A549 (cell line): ENCODE measurements around the gene SLC25A3. TPM values are rescaled to one million over a fixed set of nuclear protein-coding genes. Genes with fewer than 3 reads are reported as not detected.

Source experiments
- ATAC-seq, 2 experiments: fragments of 200-7000 bp in 1 of 2; fragments of >200 bp in 1 of 2; cut with Nextera tagmentation in 1 of 2; cut with Tn5 transposase in 1 of 2; 3 replicates each; pipeline versions ENCODE4 v1.8.0 to v1.9.1; 2018 to 2020; ENCODE audit warnings: mild to moderate bottlenecking in 1 of 2, moderate library complexity in 1 of 2
- CTCF ChIA-PET: fragments of 300-600 bp; sonication (Branson Sonifier 250); formaldehyde crosslinking; extraction: SDS; loops from one replicate; lab custom pipeline; 2021; ENCODE audit warnings: antibody characterized with exemption, inconsistent platforms; lab: Yijun Ruan, JAX
- POLR2A ChIA-PET: fragments of 350-600 bp; formaldehyde crosslinking; extraction: SDS; loops from one replicate; lab custom pipeline; 2021; ENCODE audit warnings: antibody characterized with exemption, inconsistent platforms; lab: Yijun Ruan, JAX
- DNase-seq, 2 experiments: peaks; one replicate each; pipeline versions ENCODE4 v3.0.0 to v3.0.0-alpha.2; 2011 to 2016; ENCODE audit warnings: low read depth in 1 of 2, low spot score in 1 of 2
- FAIRE-seq: peaks from 2 replicates; lab custom pipeline; 2011; peaks lifted over from hg19 to GRCh38; lab: Jason Lieb, UNC
- H3K27ac ChIP-seq, 2 experiments: fragments of >200 bp; sonication (Bioruptor Twin); formaldehyde crosslinking; 3 replicates each; pipeline ENCODE4 v1.5.1; 2016 to 2017
- H3K4me1 ChIP-seq: fragments of >200 bp; sonication (Bioruptor Twin); formaldehyde crosslinking; 3 replicates; pipeline ENCODE4 v1.6.1; 2016
- H3K4me2 ChIP-seq: fragments of >200 bp; sonication (Bioruptor Twin); formaldehyde crosslinking; 3 replicates; pipeline ENCODE4 v1.6.1; 2016
- H3K4me3 ChIP-seq: fragments of >200 bp; sonication (Bioruptor Twin); formaldehyde crosslinking; 3 replicates; pipeline ENCODE4 v1.5.1; 2016
- H3K9me3 ChIP-seq: fragments of >200 bp; sonication (Bioruptor Twin); formaldehyde crosslinking; 3 replicates; pipeline ENCODE4 v1.6.1; 2016
- BHLHE40 ChIP-seq: IDR thresholded peaks from 2 replicates; pipeline ENCODE4 v1.6.1; 2012; ENCODE audit warnings: low read depth, low read length, inconsistent platforms
- CBX8 ChIP-seq: fragments of 200-600 bp; sonication (generic); IDR thresholded peaks from 2 replicates; pipeline ENCODE4 v1.6.1; 2016
- CEBPB ChIP-seq, 2 experiments: fragments of >200 bp in 1 of 2; sonication (Bioruptor Twin) in 1 of 2; formaldehyde crosslinking in 1 of 2; IDR thresholded peaks; 2 replicates each; pipeline ENCODE4 v1.6.1; 2012 to 2016
- ESRRA ChIP-seq: fragments of 150-350 bp; IDR thresholded peaks from 2 replicates; pipeline ENCODE4 v1.6.1; 2014; ENCODE audit warnings: mild to moderate bottlenecking, low read length, borderline replicate concordance
- FOSB ChIP-seq: fragments of 250-450 bp; sonication (Bioruptor Pico); IDR thresholded peaks from 2 replicates; pipeline ENCODE4 v1.5.0; 2020; ENCODE audit warnings: mild to moderate bottlenecking, moderate library complexity
- FOSL2 ChIP-seq, 2 experiments: fragments of 450-650 bp in 1 of 2; fragments of >200 bp in 1 of 2; sonication (Bioruptor Twin) in 1 of 2; formaldehyde crosslinking; IDR thresholded peaks; 2 replicates each; pipeline versions ENCODE4 v1.5.0 to v1.6.1; 2016 to 2020; ENCODE audit warnings: mild to moderate bottlenecking in 1 of 2, moderate library complexity in 1 of 2
- GATA3 ChIP-seq: IDR thresholded peaks from 2 replicates; pipeline ENCODE4 v1.6.1; 2012; ENCODE audit warnings: borderline replicate concordance
- HEYL ChIP-seq: fragments of 250-450 bp; sonication (Bioruptor Pico); IDR thresholded peaks from 2 replicates; pipeline ENCODE4 v1.8.0; 2021; ENCODE audit warnings: mild to moderate bottlenecking, moderate library complexity
- HOXA7 ChIP-seq: fragments of 250-450 bp; sonication (Bioruptor Pico); IDR thresholded peaks from 2 replicates; pipeline ENCODE4 v1.5.0; 2020; ENCODE audit warnings: mild to moderate bottlenecking, moderate library complexity
- HOXB5 ChIP-seq: fragments of 250-450 bp; sonication (Bioruptor Pico); IDR thresholded peaks from 2 replicates; pipeline ENCODE4 v1.5.0; 2020; ENCODE audit warnings: mild to moderate bottlenecking, moderate library complexity
- JUN ChIP-seq, 2 experiments: fragments of >200 bp; sonication (Bioruptor Twin); formaldehyde crosslinking; IDR thresholded peaks; 2 replicates in 1 of 2; 3 replicates in 1 of 2; pipeline ENCODE4 v1.6.1; 2016 to 2017
- JUNB ChIP-seq: fragments of >200 bp; sonication (Bioruptor Twin); formaldehyde crosslinking; IDR thresholded peaks from 2 replicates; pipeline ENCODE4 v1.6.1; 2016
- KDM5A ChIP-seq: fragments of 200-600 bp; sonication (generic); IDR thresholded peaks from 2 replicates; pipeline ENCODE4 v1.6.1; 2016; ENCODE audit warnings: antibody characterized with exemption, mild to moderate bottlenecking
- MAFK ChIP-seq: fragments of 450-650 bp; IDR thresholded peaks from 2 replicates; pipeline ENCODE4 v1.6.1; 2014; ENCODE audit not compliant: partially characterized antibody
- MYC ChIP-seq: IDR thresholded peaks from 2 replicates; pipeline ENCODE4 v1.6.1; 2012; ENCODE audit warnings: mild to moderate bottlenecking, inconsistent platforms, low read length, improper control_type of control experiment, borderline replicate concordance
- NR3C1 ChIP-seq: fragments of >200 bp; sonication (Bioruptor Twin); formaldehyde crosslinking; IDR thresholded peaks from 3 replicates; pipeline ENCODE4 v1.6.1; 2017
- POLR2AphosphoS2 ChIP-seq: conservative IDR thresholded peaks from 2 replicates; pipeline ENCODE4 v1.6.1; 2012; ENCODE audit warnings: low read length, improper control_type of control experiment, inconsistent platforms
- RAD21 ChIP-seq, 2 experiments: fragments of >200 bp in 1 of 2; sonication (Bioruptor Twin) in 1 of 2; formaldehyde crosslinking in 1 of 2; IDR thresholded peaks in 1 of 2; conservative IDR thresholded peaks in 1 of 2; 2 replicates in 1 of 2; 3 replicates in 1 of 2; pipeline ENCODE4 v1.6.1; 2012 to 2018; ENCODE audit warnings: inconsistent platforms in 1 of 2
- RFX5 ChIP-seq: fragments of 450-650 bp; IDR thresholded peaks from 2 replicates; pipeline ENCODE4 v1.7.1; 2014; ENCODE audit warnings: antibody characterized with exemption, mild to moderate bottlenecking, moderate library complexity
- RNF2 ChIP-seq: fragments of 200-600 bp; sonication (generic); IDR thresholded peaks from 2 replicates; pipeline ENCODE4 v1.6.1; 2016; ENCODE audit warnings: low read depth, mild to moderate bottlenecking, antibody characterized with exemption, moderate library complexity, borderline replicate concordance
- SMC3 ChIP-seq: fragments of >200 bp; sonication (Bioruptor Twin); formaldehyde crosslinking; IDR thresholded peaks from 3 replicates; pipeline ENCODE4 v1.6.1; 2018; ENCODE audit warnings: inconsistent platforms
- SREBF2 ChIP-seq: fragments of 450-650 bp; IDR thresholded peaks from 2 replicates; pipeline ENCODE4 v1.6.1; 2014; ENCODE audit warnings: mild to moderate bottlenecking, moderate library complexity
- TFCP2L1 ChIP-seq: fragments of 250-450 bp; sonication (Bioruptor Pico); IDR thresholded peaks from 2 replicates; pipeline ENCODE4 v1.5.0; 2021; ENCODE audit warnings: mild to moderate bottlenecking
- TP53 ChIP-seq: fragments of 250-450 bp; sonication (Bioruptor Pico); IDR thresholded peaks from 2 replicates; pipeline ENCODE4 v1.5.0; 2021; ENCODE audit warnings: mild to moderate bottlenecking, moderate library complexity
- ZC3H11A ChIP-seq: fragments of 450-650 bp; IDR thresholded peaks from 2 replicates; pipeline ENCODE4 v1.6.1; 2014; ENCODE audit warnings: antibody characterized with exemption, mild to moderate bottlenecking
- ZNF302 ChIP-seq: fragments of 250-450 bp; sonication (Bioruptor Pico); IDR thresholded peaks from 2 replicates; pipeline ENCODE4 v1.9.0; 2021; ENCODE audit warnings: inconsistent platforms, mild to moderate bottlenecking, moderate library complexity
- WGBS: methylation state at CpG from one replicate; pipeline ENCODE4 v1.1.6; 2017; ENCODE audit errors: missing lambda C conversion rate; 5-methylcytosine and 5-hydroxymethylcytosine counted together
- polyA minus RNA-seq: library from RNA; depleted of rRNA, polyadenylated mRNA; stranded (reverse); fragments of >200 nt; gene quantifications from 2 replicates; pipeline ENCODE4 v1.2.3, GENCODE V29; 2011; rRNA and poly(A)+ RNA removed
- polyA plus RNA-seq, 4 experiments: library from polyadenylated mRNA; depleted of rRNA in 3 of 4; stranded (reverse); fragments of >200 nt; fragmentation: RNase III in 1 of 4; extraction: RNeasy Plus Mini Kit Qiagen cat#74134 plus additional on column Dnase treatment in 1 of 4; gene quantifications; 2 replicates in 3 of 4; 3 replicates in 1 of 4; pipeline ENCODE4 v1.2.3, GENCODE V29; 2011 to 2017
- TF ChIP-seq, protein P1 (sequence below): fragments of >200 bp; sonication (Bioruptor Twin); formaldehyde crosslinking; IDR thresholded peaks from 3 replicates; pipeline ENCODE4 v1.5.1; 2016
- TF ChIP-seq, protein P2 (sequence below): fragments of 250-450 bp; sonication (Bioruptor Pico); IDR thresholded peaks from 2 replicates; pipeline ENCODE4 v1.5.0; 2021; ENCODE audit warnings: mild to moderate bottlenecking, moderate library complexity, borderline replicate concordance
- TF ChIP-seq, protein P3 (sequence below): IDR thresholded peaks from 2 replicates; pipeline ENCODE4 v1.6.1; 2012
- TF ChIP-seq, protein P4 (sequence below): fragments of >200 bp; sonication (Bioruptor Twin); formaldehyde crosslinking; IDR thresholded peaks from 2 replicates; pipeline ENCODE4 v1.6.1; 2016
- TF ChIP-seq, protein P5 (sequence below): IDR thresholded peaks from 2 replicates; pipeline ENCODE4 v1.6.1; 2012; ENCODE audit warnings: low read depth, borderline replicate concordance
- TF ChIP-seq, protein P6 (sequence below): IDR thresholded peaks from 2 replicates; pipeline ENCODE4 v1.6.1; 2012
- TF ChIP-seq, protein P7 (sequence below): fragments of 450-650 bp; IDR thresholded peaks from 2 replicates; pipeline ENCODE4 v1.6.1; 2014; ENCODE audit warnings: antibody characterized with exemption

SLC25A3 gene
- polyA plus RNA-seq (2011; rRNA removed) (1,065 and 1,232 TPM in 2 replicates), polyA plus RNA-seq (2017; fragmentation: RNase III; extraction: RNeasy Plus Mini Kit Qiagen cat#74134 plus additional on column Dnase treatment) (755 to 799 TPM (median 790 TPM) in 3 replicates), polyA minus RNA-seq (461 and 489 TPM in 2 replicates)
- polyA plus RNA-seq (2012; cell fraction: cytosol; rRNA removed) = 621 and 661 TPM in 2 replicates
- polyA plus RNA-seq (2012; cell fraction: nucleus; rRNA removed) = 923 and 1,290 TPM in 2 replicates

DNA sequence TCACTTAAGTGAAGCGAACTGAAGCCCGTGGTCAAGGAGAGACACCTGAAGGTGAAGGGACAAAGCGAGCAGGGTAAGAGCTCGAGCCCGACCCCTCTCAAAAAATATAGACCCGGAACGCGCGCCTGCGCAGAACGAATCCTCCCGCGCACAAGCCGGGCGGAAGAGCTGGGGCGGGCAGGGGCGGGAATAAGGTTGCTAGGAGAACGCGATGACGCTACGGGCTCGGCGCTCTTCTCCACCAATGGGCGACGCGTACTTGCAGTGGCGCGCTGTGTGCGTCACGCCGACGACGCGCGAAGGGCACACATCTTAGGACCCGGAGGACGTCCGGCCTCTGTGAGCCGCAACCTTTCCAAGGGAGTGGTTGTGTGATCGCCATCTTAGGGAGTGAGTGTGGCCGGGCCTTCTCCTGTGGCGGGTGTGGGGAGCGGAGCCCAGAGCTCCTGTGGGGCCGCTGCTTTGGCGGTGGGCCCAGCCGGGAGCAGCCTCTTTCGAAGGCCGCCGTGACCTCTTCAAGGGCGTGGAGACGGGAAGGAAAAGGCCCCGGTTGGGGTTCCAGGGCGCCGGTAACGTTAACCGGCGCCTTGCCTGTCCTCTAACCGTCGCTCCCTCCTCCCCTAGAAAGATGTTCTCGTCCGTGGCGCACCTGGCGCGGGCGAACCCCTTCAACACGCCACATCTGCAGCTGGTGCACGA lies at the start of gene SLC25A3:
Gene SLC25A3 (plus strand): TSS at position 336 of the 699 bp plus-strand sequence. CDS start 293 bp downstream, at position 629.
- POLR2A ChIA-PET = interaction anchor here (0.6 to 3.0 kb wide), 30 partner anchors 9 to 559 kb away, joined by 3 to 23 read pairs (median 4); partner anchors contain the start of genes APAF1 and IKBIP
- Histone ChIP-seq H3K4me2 (peak within 1 kb of the TSS; percentile 86), H3K4me1 (peaks cover 24% of the 10 kb centered on the region), H3K9me3 (no peaks in the 10 kb centered on the region), H3K4me3 (peak within 1 kb of the TSS; percentile 85), H3K27ac (peak within 1 kb of the TSS; percentile 96 to 97)
- DNase-seq = peak; percentile 92 to 100
- peak; percentile 76 for FAIRE-seq
- peak; percentile 99 for ATAC-seq
- CTCF ChIA-PET = interaction anchor here (0.8 to 4.7 kb wide), 12 partner anchors 8 to 406 kb away, joined by 3 to 26 read pairs (median 4); no protein-coding TSS in a partner anchor
- 2% methylated on average over 57 of the region's 67 CpGs for WGBS
- TF ChIP-seq POLR2AphosphoS2 (no peak; the same call in 1 of the 2 replicates), JUN (IDR thresholded peaks at IDR 0.05) (peak; percentile 67 to 96; a peak in 3 of 5 replicates), RAD21 (conservative IDR thresholded peaks at IDR 0.05 in 1 of 2, IDR thresholded peaks at IDR 0.05 in 1 of 2) (no peak), HEYL (CRISPR knock-in tag) (no peak), ESRRA (0 out of 2 replicates have a peak, but pooled peaks have one; percentile 37), HOXB5 (CRISPR knock-in tag) (0 out of 2 replicates have a peak, but pooled peaks have one; percentile 32), RNF2 (no peak), FOSB (CRISPR knock-in tag) (0 out of 2 replicates have a peak, but pooled peaks have one; percentile 59), TP53 (CRISPR knock-in tag) (no peak), RFX5 (peak; percentile 46; the same call in 1 of the 2 replicates), JUNB (no peak), ZNF302 (CRISPR knock-in tag) (no peak), MAFK (no peak), FOSL2 (IDR thresholded peaks at IDR 0.05) (no peak), FOSL2 (CRISPR knock-in tag; IDR thresholded peaks at IDR 0.05) (peak; percentile 34), TFCP2L1 (CRISPR knock-in tag) (0 out of 2 replicates have a peak, but pooled peaks have one; percentile 9), NR3C1 (no peak), SMC3 (no peak), SREBF2 (no peak), ZC3H11A (no peak), KDM5A (0 out of 2 replicates have a peak, but pooled peaks have one; percentile 32), CBX8 (no peak), MYC (peak; percentile 79; the same call in 1 of the 2 replicates), BHLHE40 (no peak), HOXA7 (CRISPR knock-in tag) (no peak), GATA3 (0 out of 2 replicates have a peak, but pooled peaks have one; percentile 3), CEBPB (IDR thresholded peaks at IDR 0.05) (0 out of 4 replicates have a peak, but pooled peaks of 1 of the 2 experiments have one; percentile 22)
- TF ChIP-seq, protein P1, sequence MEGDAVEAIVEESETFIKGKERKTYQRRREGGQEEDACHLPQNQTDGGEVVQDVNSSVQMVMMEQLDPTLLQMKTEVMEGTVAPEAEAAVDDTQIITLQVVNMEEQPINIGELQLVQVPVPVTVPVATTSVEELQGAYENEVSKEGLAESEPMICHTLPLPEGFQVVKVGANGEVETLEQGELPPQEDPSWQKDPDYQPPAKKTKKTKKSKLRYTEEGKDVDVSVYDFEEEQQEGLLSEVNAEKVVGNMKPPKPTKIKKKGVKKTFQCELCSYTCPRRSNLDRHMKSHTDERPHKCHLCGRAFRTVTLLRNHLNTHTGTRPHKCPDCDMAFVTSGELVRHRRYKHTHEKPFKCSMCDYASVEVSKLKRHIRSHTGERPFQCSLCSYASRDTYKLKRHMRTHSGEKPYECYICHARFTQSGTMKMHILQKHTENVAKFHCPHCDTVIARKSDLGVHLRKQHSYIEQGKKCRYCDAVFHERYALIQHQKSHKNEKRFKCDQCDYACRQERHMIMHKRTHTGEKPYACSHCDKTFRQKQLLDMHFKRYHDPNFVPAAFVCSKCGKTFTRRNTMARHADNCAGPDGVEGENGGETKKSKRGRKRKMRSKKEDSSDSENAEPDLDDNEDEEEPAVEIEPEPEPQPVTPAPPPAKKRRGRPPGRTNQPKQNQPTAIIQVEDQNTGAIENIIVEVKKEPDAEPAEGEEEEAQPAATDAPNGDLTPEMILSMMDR = no peak
- TF ChIP-seq, protein P2, sequence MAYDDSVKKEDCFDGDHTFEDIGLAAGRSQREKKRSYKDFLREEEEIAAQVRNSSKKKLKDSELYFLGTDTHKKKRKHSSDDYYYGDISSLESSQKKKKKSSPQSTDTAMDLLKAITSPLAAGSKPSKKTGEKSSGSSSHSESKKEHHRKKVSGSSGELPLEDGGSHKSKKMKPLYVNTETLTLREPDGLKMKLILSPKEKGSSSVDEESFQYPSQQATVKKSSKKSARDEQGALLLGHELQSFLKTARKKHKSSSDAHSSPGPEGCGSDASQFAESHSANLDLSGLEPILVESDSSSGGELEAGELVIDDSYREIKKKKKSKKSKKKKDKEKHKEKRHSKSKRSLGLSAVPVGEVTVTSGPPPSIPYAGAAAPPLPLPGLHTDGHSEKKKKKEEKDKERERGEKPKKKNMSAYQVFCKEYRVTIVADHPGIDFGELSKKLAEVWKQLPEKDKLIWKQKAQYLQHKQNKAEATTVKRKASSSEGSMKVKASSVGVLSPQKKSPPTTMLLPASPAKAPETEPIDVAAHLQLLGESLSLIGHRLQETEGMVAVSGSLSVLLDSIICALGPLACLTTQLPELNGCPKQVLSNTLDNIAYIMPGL (CRISPR knock-in tag) = peak; percentile 69
- TF ChIP-seq, protein P3, sequence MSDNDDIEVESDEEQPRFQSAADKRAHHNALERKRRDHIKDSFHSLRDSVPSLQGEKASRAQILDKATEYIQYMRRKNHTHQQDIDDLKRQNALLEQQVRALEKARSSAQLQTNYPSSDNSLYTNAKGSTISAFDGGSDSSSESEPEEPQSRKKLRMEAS = peak; percentile 90
- TF ChIP-seq, protein P4, sequence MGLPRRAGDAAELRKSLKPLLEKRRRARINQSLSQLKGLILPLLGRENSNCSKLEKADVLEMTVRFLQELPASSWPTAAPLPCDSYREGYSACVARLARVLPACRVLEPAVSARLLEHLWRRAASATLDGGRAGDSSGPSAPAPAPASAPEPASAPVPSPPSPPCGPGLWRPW = no peak
- TF ChIP-seq, protein P5, sequence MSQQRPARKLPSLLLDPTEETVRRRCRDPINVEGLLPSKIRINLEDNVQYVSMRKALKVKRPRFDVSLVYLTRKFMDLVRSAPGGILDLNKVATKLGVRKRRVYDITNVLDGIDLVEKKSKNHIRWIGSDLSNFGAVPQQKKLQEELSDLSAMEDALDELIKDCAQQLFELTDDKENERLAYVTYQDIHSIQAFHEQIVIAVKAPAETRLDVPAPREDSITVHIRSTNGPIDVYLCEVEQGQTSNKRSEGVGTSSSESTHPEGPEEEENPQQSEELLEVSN = no peak; the same call in 1 of the 2 replicates
- TF ChIP-seq, protein P6, sequence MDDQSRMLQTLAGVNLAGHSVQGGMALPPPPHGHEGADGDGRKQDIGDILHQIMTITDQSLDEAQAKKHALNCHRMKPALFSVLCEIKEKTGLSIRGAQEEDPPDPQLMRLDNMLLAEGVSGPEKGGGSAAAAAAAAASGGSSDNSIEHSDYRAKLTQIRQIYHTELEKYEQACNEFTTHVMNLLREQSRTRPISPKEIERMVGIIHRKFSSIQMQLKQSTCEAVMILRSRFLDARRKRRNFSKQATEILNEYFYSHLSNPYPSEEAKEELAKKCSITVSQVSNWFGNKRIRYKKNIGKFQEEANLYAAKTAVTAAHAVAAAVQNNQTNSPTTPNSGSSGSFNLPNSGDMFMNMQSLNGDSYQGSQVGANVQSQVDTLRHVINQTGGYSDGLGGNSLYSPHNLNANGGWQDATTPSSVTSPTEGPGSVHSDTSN = peak; percentile 70
- TF ChIP-seq, protein P7, sequence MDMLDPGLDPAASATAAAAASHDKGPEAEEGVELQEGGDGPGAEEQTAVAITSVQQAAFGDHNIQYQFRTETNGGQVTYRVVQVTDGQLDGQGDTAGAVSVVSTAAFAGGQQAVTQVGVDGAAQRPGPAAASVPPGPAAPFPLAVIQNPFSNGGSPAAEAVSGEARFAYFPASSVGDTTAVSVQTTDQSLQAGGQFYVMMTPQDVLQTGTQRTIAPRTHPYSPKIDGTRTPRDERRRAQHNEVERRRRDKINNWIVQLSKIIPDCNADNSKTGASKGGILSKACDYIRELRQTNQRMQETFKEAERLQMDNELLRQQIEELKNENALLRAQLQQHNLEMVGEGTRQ = no peak
